Measurements from ENCODE around the gene TRIM10.

DNA sequence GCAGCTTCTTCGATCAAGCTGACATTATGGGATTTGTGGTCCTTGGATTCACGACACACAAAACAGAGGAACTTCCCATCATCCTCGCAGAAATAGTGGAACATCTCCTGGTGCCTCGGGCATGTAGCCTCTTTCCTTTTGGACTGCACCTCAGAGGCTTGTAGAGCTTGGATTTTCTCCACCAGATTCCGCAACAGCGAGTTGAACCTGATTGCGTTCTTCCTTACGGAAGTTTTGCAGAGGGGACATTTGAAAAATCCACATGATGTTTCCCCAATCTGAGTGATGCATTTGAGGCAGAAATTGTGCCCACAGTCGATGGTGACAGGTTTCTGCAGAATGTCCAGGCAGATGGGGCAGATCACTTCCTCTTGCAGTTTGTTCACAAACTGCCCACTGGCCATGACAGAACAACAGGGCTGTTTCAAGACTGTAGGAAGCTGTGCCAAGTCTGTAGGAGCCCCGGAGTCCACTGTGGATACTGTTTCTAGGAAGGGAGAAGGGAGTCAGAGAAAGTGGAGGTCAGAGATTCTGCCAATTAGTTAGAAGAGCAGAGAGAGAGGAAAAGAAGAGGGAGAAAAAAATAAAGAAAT, 48.5 kb downstream of the TRIM10 start:
- TF ChIP-seq CTCF (IDR thresholded peaks at IDR 0.05) (no peak), POLR2A (IDR thresholded peaks at IDR 0.05) (no peak)

Data from suprapubic skin (tissue), 3 donors.